Measurements from ENCODE around the gene FADS2.

Gene FADS2

GRCh38 chr11:61805146-61805545 is 23.0 kb upstream of the FADS2 start:
- H3K4me1 ChIP-seq (ENCODE audit: control insufficient read depth in 1 of 2, insufficient read depth in 2 of 2, low read length in 2 of 2), result peaks cover 0 to 3% of the 10 kb centered on the region in 2 experiments

GRCh38 chr11:61806785-61807184 is 21.3 kb upstream of the FADS2 start:
- Histone ChIP-seq H4K12ac (ENCODE audit: low read depth, low read length) (no peak overlapping the region), H3K9ac (ENCODE audit: low read length) (no peak overlapping the region), H3K18ac (ENCODE audit: low read length) (no peak overlapping the region), H3K27ac (ENCODE audit: low read depth, low read length) (no peak overlapping the region), H4K91ac (ENCODE audit: low read depth, low read length) (no peak overlapping the region), H3K36me3 (ENCODE audit: control insufficient read depth in 1 of 2, insufficient read depth in 2 of 2, low read length in 2 of 2) (peaks cover 69 to 90% of the 10 kb centered on the region in 2 experiments), H4K8ac (ENCODE audit: low read depth, low read length) (no peak overlapping the region), H3K9me3 (ENCODE audit: insufficient read depth, low read depth, low read length) (no peaks in the 10 kb centered on the region), H2BK120ac (ENCODE audit: insufficient read depth, low read length, poor library complexity) (no peak overlapping the region), H3K4me3 (ENCODE audit: low read depth, low read length) (no peak overlapping the region), H3K23ac (ENCODE audit: low read length) (no peak overlapping the region), H3K27me3 (ENCODE audit: insufficient read depth, low read length) (no peaks in the 10 kb centered on the region), H3K14ac (ENCODE audit: low read length) (no peak overlapping the region), H3K79me2 (ENCODE audit: control insufficient read depth, insufficient read depth, low read length, poor library complexity) (no peaks in the 10 kb centered on the region), H2AK5ac (ENCODE audit: low read length) (no peak overlapping the region), H2AFZ (ENCODE audit: insufficient read depth, low read length, poor library complexity) (no peak overlapping the region), H2BK12ac (ENCODE audit: low read length) (no peak overlapping the region), H2BK5ac (ENCODE audit: low read depth, low read length, poor library complexity) (no peak overlapping the region), H3K4me1 (ENCODE audit: control insufficient read depth in 1 of 2, insufficient read depth in 2 of 2, low read length in 2 of 2) (no peaks in the 10 kb centered on the region), H3K79me1 (ENCODE audit: low read length) (no peaks in the 10 kb centered on the region), H3K4ac (ENCODE audit: low read depth, low read length) (no peak overlapping the region), H3K4me2 (ENCODE audit: low read length) (no peak overlapping the region)
- no peak for DNase-seq
- WGBS (ENCODE audit: extremely low coverage, insufficient coverage, insufficient read length), result no CpG with 5 or more reads among the region's 5 CpGs

More at GRCh38 chr11:61805146-61805545, 23.0 kb upstream of the FADS2 start:
- no peak overlapping the region for H4K91ac ChIP-seq (ENCODE audit: low read depth, low read length)
- H2BK5ac ChIP-seq (ENCODE audit: low read depth, low read length, poor library complexity), result no peak overlapping the region
- WGBS (ENCODE audit: extremely low coverage, insufficient coverage, insufficient read length), result no CpG with 5 or more reads among the region's 1 CpG
- H3K9ac ChIP-seq (ENCODE audit: low read length), result no peak overlapping the region
- H3K9me3 ChIP-seq (ENCODE audit: insufficient read depth, low read depth, low read length), result no peaks in the 10 kb centered on the region
- H3K79me2 ChIP-seq (ENCODE audit: control insufficient read depth, insufficient read depth, low read length, poor library complexity), result no peaks in the 10 kb centered on the region
- no peak overlapping the region for H4K8ac ChIP-seq (ENCODE audit: low read depth, low read length)
- no peak for DNase-seq
- H3K23ac ChIP-seq (ENCODE audit: low read length), result no peak overlapping the region
- no peak overlapping the region for H2BK12ac ChIP-seq (ENCODE audit: low read length)
- no peak overlapping the region for H2BK120ac ChIP-seq (ENCODE audit: insufficient read depth, low read length, poor library complexity)
- no peak overlapping the region for H3K27ac ChIP-seq (ENCODE audit: low read depth, low read length)
- H2AFZ ChIP-seq (ENCODE audit: insufficient read depth, low read length, poor library complexity), result no peak overlapping the region
- no peaks in the 10 kb centered on the region for H3K79me1 ChIP-seq (ENCODE audit: low read length)
- no peak overlapping the region for H2AK5ac ChIP-seq (ENCODE audit: low read length)
- H3K4ac ChIP-seq (ENCODE audit: low read depth, low read length), result no peak overlapping the region
- no peak overlapping the region for H4K12ac ChIP-seq (ENCODE audit: low read depth, low read length)
- H3K4me2 ChIP-seq (ENCODE audit: low read length), result no peak overlapping the region
- no peaks in the 10 kb centered on the region for H3K27me3 ChIP-seq (ENCODE audit: insufficient read depth, low read length)
- no peak overlapping the region for H3K4me3 ChIP-seq (ENCODE audit: low read depth, low read length)
- H3K14ac ChIP-seq (ENCODE audit: low read length), result no peak overlapping the region
- no peak overlapping the region for H3K18ac ChIP-seq (ENCODE audit: low read length)
- peaks cover 56 to 81% of the 10 kb centered on the region in 2 experiments for H3K36me3 ChIP-seq (ENCODE audit: control insufficient read depth in 1 of 2, insufficient read depth in 2 of 2, low read length in 2 of 2)

- Histone ChIP-seq H3K79me2 (ENCODE audit: control insufficient read depth, insufficient read depth, low read length, poor library complexity) (peaks cover 4% of the 10 kb centered on the region), H3K4me3 (ENCODE audit: low read depth, low read length) (no peak overlapping the region), H3K27ac (ENCODE audit: low read depth, low read length) (no peak overlapping the region), H3K9me3 (ENCODE audit: insufficient read depth, low read depth, low read length) (no peaks in the 10 kb centered on the region), H2BK120ac (ENCODE audit: insufficient read depth, low read length, poor library complexity) (no peak overlapping the region), H3K4ac (ENCODE audit: low read depth, low read length) (no peak overlapping the region), H4K8ac (ENCODE audit: low read depth, low read length) (no peak overlapping the region), H3K9ac (ENCODE audit: low read length) (no peak overlapping the region), H4K91ac (ENCODE audit: low read depth, low read length) (no peak overlapping the region), H3K36me3 (ENCODE audit: control insufficient read depth in 1 of 2, insufficient read depth in 2 of 2, low read length in 2 of 2) (peaks cover 59 to 74% of the 10 kb centered on the region in 2 experiments), H4K12ac (ENCODE audit: low read depth, low read length) (no peak overlapping the region), H3K14ac (ENCODE audit: low read length) (no peak overlapping the region), H3K4me1 (ENCODE audit: control insufficient read depth in 1 of 2, insufficient read depth in 2 of 2, low read length in 2 of 2) (peaks cover 0 to 7% of the 10 kb centered on the region in 2 experiments), H2AK5ac (ENCODE audit: low read length) (no peak overlapping the region), H2AFZ (ENCODE audit: insufficient read depth, low read length, poor library complexity) (no peak overlapping the region), H2BK5ac (ENCODE audit: low read depth, low read length, poor library complexity) (no peak overlapping the region), H3K23ac (ENCODE audit: low read length) (no peak overlapping the region), H3K4me2 (ENCODE audit: low read length) (no peak overlapping the region), H3K79me1 (ENCODE audit: low read length) (peaks cover 13% of the 10 kb centered on the region), H2BK12ac (ENCODE audit: low read length) (no peak overlapping the region), H3K27me3 (ENCODE audit: insufficient read depth, low read length) (no peaks in the 10 kb centered on the region), H3K18ac (ENCODE audit: low read length) (no peak overlapping the region)
- no CpG with 5 or more reads among the region's 8 CpGs for WGBS (ENCODE audit: extremely low coverage, insufficient coverage, insufficient read length)
- DNase-seq, result no peak
These were observed 17.4 kb upstream of the FADS2 start for GRCh38 chr11:61810671-61811175.

GRCh38 chr11:61811831-61812230 is 16.3 kb upstream of the FADS2 start:
- Histone ChIP-seq H3K79me2 (ENCODE audit: control insufficient read depth, insufficient read depth, low read length, poor library complexity) (peaks cover 10% of the 10 kb centered on the region), H4K8ac (ENCODE audit: low read depth, low read length) (no peak overlapping the region), H3K9me3 (ENCODE audit: insufficient read depth, low read depth, low read length) (no peaks in the 10 kb centered on the region), H3K4ac (ENCODE audit: low read depth, low read length) (no peak overlapping the region), H3K36me3 (ENCODE audit: control insufficient read depth in 1 of 2, insufficient read depth in 2 of 2, low read length in 2 of 2) (peaks cover 52 to 66% of the 10 kb centered on the region in 2 experiments), H2BK5ac (ENCODE audit: low read depth, low read length, poor library complexity) (no peak overlapping the region), H2BK120ac (ENCODE audit: insufficient read depth, low read length, poor library complexity) (no peak overlapping the region), H3K18ac (ENCODE audit: low read length) (no peak overlapping the region), H3K27ac (ENCODE audit: low read depth, low read length) (no peak overlapping the region), H2AK5ac (ENCODE audit: low read length) (no peak overlapping the region), H2AFZ (ENCODE audit: insufficient read depth, low read length, poor library complexity) (no peak overlapping the region), H4K91ac (ENCODE audit: low read depth, low read length) (no peak overlapping the region), H4K12ac (ENCODE audit: low read depth, low read length) (no peak overlapping the region), H3K14ac (ENCODE audit: low read length) (no peak overlapping the region), H3K4me2 (ENCODE audit: low read length) (no peak overlapping the region), H3K4me3 (ENCODE audit: low read depth, low read length) (no peak overlapping the region), H3K9ac (ENCODE audit: low read length) (no peak overlapping the region), H3K4me1 (ENCODE audit: control insufficient read depth in 1 of 2, insufficient read depth in 2 of 2, low read length in 2 of 2) (peaks cover 0 to 7% of the 10 kb centered on the region in 2 experiments), H3K79me1 (ENCODE audit: low read length) (peaks cover 24% of the 10 kb centered on the region), H3K23ac (ENCODE audit: low read length) (no peak overlapping the region), H2BK12ac (ENCODE audit: low read length) (no peak overlapping the region), H3K27me3 (ENCODE audit: insufficient read depth, low read length) (no peaks in the 10 kb centered on the region)
- WGBS (ENCODE audit: extremely low coverage, insufficient coverage, insufficient read length), result no CpG with 5 or more reads among the region's 5 CpGs
- DNase-seq, result no peak
